Limb (tissue), 2 donors: ENCODE measurements around the gene CYP2U1.
A peak's percentile ranks its signal among the peaks of the same experiment; 100 is the strongest.
"Not testable (repeated sequence)": the region's sequence is repeated elsewhere in the genome, so short reads cannot be mapped to it uniquely, and the experiment has no call there.

Source experiments
- DNase-seq, 2 donors: peaks; one replicate each; pipeline ENCODE4 v3.0.0-alpha.2; 2016; ENCODE audit errors: extremely low spot score in 2 of 2

The CYP2U1 gene

GRCh38 chr4:107930821-107931774, at the start of gene CYP2U1:
Gene CYP2U1, plus strand, starts transcription at chr4:107931549. Its CDS starts 95 bp downstream, at chr4:107931644.
- peak; percentile 83 to 85 for DNase-seq

- DNase-seq = no peak
Observed at GRCh38 chr4:107885865-107886264, 45.5 kb upstream of the CYP2U1 start.

GRCh38 chr4:107888237-107888636, 43.1 kb upstream of the CYP2U1 start:
- DNase-seq = no peak

- no peak for DNase-seq
Observed at GRCh38 chr4:107890779-107891178, 40.6 kb upstream of the CYP2U1 start.

GRCh38 chr4:107891299-107891698, 40.0 kb upstream of the CYP2U1 start:
- no peak for DNase-seq

- DNase-seq = no peak
Observed at GRCh38 chr4:107893171-107894137, 37.9 kb upstream of the CYP2U1 start.

GRCh38 chr4:107894138-107894603, 37.2 kb upstream of the CYP2U1 start:
- no peak for DNase-seq

GRCh38 chr4:107896158-107896645, 35.1 kb upstream of the CYP2U1 start:
- no peak for DNase-seq

- DNase-seq = no peak
Observed at GRCh38 chr4:107896646-107897045, 34.7 kb upstream of the CYP2U1 start.

GRCh38 chr4:107897823-107898222, 33.5 kb upstream of the CYP2U1 start:
- no peak for DNase-seq

GRCh38 chr4:107900067-107900466, 31.3 kb upstream of the CYP2U1 start:
- DNase-seq = no peak

- DNase-seq = no peak
Observed at GRCh38 chr4:107900508-107900907, 30.8 kb upstream of the CYP2U1 start.

- DNase-seq = no peak
Observed at GRCh38 chr4:107901213-107901934, 30.0 kb upstream of the CYP2U1 start.

- DNase-seq = no peak
Observed at GRCh38 chr4:107902715-107903114, 28.6 kb upstream of the CYP2U1 start.

- DNase-seq = not testable (repeated sequence)
Observed at GRCh38 chr4:107905082-107905481, 26.3 kb upstream of the CYP2U1 start.

- DNase-seq = no peak
Observed at GRCh38 chr4:107906458-107907100, 24.8 kb upstream of the CYP2U1 start.

- no peak for DNase-seq
Observed at GRCh38 chr4:107908377-107908776, 23.0 kb upstream of the CYP2U1 start.

GRCh38 chr4:107913283-107913899, 18.0 kb upstream of the CYP2U1 start:
- DNase-seq = peak in 1 of 2 donors; percentile 85

- DNase-seq = no peak
Observed at GRCh38 chr4:107915220-107915619, 16.1 kb upstream of the CYP2U1 start.

GRCh38 chr4:107916623-107917022, 14.7 kb upstream of the CYP2U1 start:
- no peak for DNase-seq
